Activated CD8-positive, alpha-beta memory T cell treated with anti-CD3 and anti-CD28 coated beads for 4 hours (primary cell): Measurements from ENCODE around the gene PMP22.

Experiments used
- DNase-seq, 2 donors: peaks; one replicate each; pipeline ENCODE4 v3.0.0-alpha.2; 2020; ENCODE audit warnings: low read depth in 2 of 2

The PMP22 gene

GRCh38 chr17:15265131-15265530 lies at the start of gene PMP22:
Gene PMP22, minus strand, starts transcription at chr17:15265326. Its CDS starts 4,599 bp downstream, at chr17:15260727.
- no peak for DNase-seq

GRCh38 chr17:15311996-15312395 lies 46.9 kb upstream of the PMP22 start:
- DNase-seq = no peak

- no peak for DNase-seq
Measured at GRCh38 chr17:15309793-15310192, 44.7 kb upstream of the PMP22 start.

- no peak for DNase-seq
Measured at GRCh38 chr17:15309236-15309635, 44.1 kb upstream of the PMP22 start.

GRCh38 chr17:15308758-15309157 lies 43.6 kb upstream of the PMP22 start:
- no peak for DNase-seq

GRCh38 chr17:15307710-15308111 lies 42.6 kb upstream of the PMP22 start:
- no peak for DNase-seq

GRCh38 chr17:15303851-15304250 lies 38.7 kb upstream of the PMP22 start:
- no peak for DNase-seq

- DNase-seq = no peak
Measured at GRCh38 chr17:15303268-15303667, 38.1 kb upstream of the PMP22 start.

- DNase-seq = no peak
Measured at GRCh38 chr17:15301845-15302244, 36.7 kb upstream of the PMP22 start.

GRCh38 chr17:15298176-15298575 lies 33.0 kb upstream of the PMP22 start:
- no peak for DNase-seq

GRCh38 chr17:15293558-15293957 lies 28.4 kb upstream of the PMP22 start:
- DNase-seq = no peak

GRCh38 chr17:15291674-15292361 lies 26.7 kb upstream of the PMP22 start:
- no peak for DNase-seq

GRCh38 chr17:15290605-15291004 lies 25.5 kb upstream of the PMP22 start:
- DNase-seq = no peak

GRCh38 chr17:15289285-15290183 lies 24.4 kb upstream of the PMP22 start:
- DNase-seq = no peak

GRCh38 chr17:15288859-15289258 lies 23.7 kb upstream of the PMP22 start:
- DNase-seq = no peak

GRCh38 chr17:15287538-15288267 lies 22.6 kb upstream of the PMP22 start:
- DNase-seq = no peak

- DNase-seq = no peak
Measured at GRCh38 chr17:15285466-15285865, 20.3 kb upstream of the PMP22 start.

- no peak for DNase-seq
Measured at GRCh38 chr17:15284537-15284936, 19.4 kb upstream of the PMP22 start.

GRCh38 chr17:15284107-15284506 lies 19.0 kb upstream of the PMP22 start:
- DNase-seq = no peak

- no peak for DNase-seq
Measured at GRCh38 chr17:15281909-15282308, 16.8 kb upstream of the PMP22 start.

- no peak for DNase-seq
Measured at GRCh38 chr17:15278924-15279477, 13.9 kb upstream of the PMP22 start.

GRCh38 chr17:15278380-15278779 lies 13.3 kb upstream of the PMP22 start:
- no peak for DNase-seq
